Upper lobe of right lung (tissue), 1 donor: Measurements from ENCODE around the gene ITPRIPL1. TPM values are rescaled to one million over a fixed set of nuclear protein-coding genes. Genes with fewer than 3 reads are reported as not detected.

Experiments
- ATAC-seq: fragments of 200-7000 bp; cut with Tn5 transposase; one replicate; pipeline ENCODE4 v1.9.1; 2020; ENCODE audit warnings: mild to moderate bottlenecking, moderate library complexity
- DNase-seq: peaks from one replicate; pipeline ENCODE4 v3.0.0-alpha.2; 2020
- H3K27ac ChIP-seq: fragments of 200-600 bp; one replicate; pipeline ENCODE4 v1.8.0; 2022
- H3K27me3 ChIP-seq: fragments of 200-600 bp; one replicate; pipeline ENCODE4 v1.8.0; 2022; ENCODE audit warnings: mild to moderate bottlenecking
- H3K36me3 ChIP-seq: fragments of 200-600 bp; one replicate; pipeline ENCODE4 v1.8.0; 2022
- H3K4me1 ChIP-seq: fragments of 200-600 bp; one replicate; pipeline ENCODE4 v1.8.0; 2022
- H3K4me3 ChIP-seq: fragments of 200-600 bp; one replicate; pipeline ENCODE4 v1.8.0; 2022; ENCODE audit warnings: mild to moderate bottlenecking
- H3K9me3 ChIP-seq: fragments of 200-600 bp; one replicate; pipeline ENCODE4 v1.8.0; 2022
- intact Hi-C: fragments of 100-400 bp; cut with DNase I; formaldehyde crosslinking; loops from one replicate; pipeline ENCODE4 v1.11.0; 2022
- total RNA-seq: library from RNA; stranded (reverse); fragmentation: NEBNext Ultra II Directional; extraction: Animal tissue kit (Norgen Biotek cat#: 25700); gene quantifications from one replicate; pipeline ENCODE4 v1.2.1, GENCODE V29; 2021
- TF ChIP-seq, protein P1 (sequence below): fragments of 200-600 bp; IDR thresholded peaks from one replicate; pipeline ENCODE4 v1.8.0; 2022; ENCODE audit warnings: antibody characterized with exemption
- donor health status: DM: no; HTN: yes; CAD: no; lungs with severe emphysema.

ITPRIPL1 gene
- total RNA-seq, 1 donor from 2014 or later: 1.3 TPM

GRCh38 chr2:96308248-96308647 lies 16.9 kb upstream of the ITPRIPL1 start:
- H3K4me3 ChIP-seq: no peak overlapping the region
- intact Hi-C loops: no loop called here
- DNase-seq (no peak), ATAC-seq (no peak)
- peaks cover 21% of the 10 kb centered on the region for H3K4me1 ChIP-seq
- H3K36me3 ChIP-seq: peaks cover 12% of the 10 kb centered on the region
- H3K27ac ChIP-seq: no peak overlapping the region
- H3K9me3 ChIP-seq: no peaks in the 10 kb centered on the region
- TF ChIP-seq, protein P1, sequence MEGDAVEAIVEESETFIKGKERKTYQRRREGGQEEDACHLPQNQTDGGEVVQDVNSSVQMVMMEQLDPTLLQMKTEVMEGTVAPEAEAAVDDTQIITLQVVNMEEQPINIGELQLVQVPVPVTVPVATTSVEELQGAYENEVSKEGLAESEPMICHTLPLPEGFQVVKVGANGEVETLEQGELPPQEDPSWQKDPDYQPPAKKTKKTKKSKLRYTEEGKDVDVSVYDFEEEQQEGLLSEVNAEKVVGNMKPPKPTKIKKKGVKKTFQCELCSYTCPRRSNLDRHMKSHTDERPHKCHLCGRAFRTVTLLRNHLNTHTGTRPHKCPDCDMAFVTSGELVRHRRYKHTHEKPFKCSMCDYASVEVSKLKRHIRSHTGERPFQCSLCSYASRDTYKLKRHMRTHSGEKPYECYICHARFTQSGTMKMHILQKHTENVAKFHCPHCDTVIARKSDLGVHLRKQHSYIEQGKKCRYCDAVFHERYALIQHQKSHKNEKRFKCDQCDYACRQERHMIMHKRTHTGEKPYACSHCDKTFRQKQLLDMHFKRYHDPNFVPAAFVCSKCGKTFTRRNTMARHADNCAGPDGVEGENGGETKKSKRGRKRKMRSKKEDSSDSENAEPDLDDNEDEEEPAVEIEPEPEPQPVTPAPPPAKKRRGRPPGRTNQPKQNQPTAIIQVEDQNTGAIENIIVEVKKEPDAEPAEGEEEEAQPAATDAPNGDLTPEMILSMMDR: no peak
- no peaks in the 10 kb centered on the region for H3K27me3 ChIP-seq

DNA sequence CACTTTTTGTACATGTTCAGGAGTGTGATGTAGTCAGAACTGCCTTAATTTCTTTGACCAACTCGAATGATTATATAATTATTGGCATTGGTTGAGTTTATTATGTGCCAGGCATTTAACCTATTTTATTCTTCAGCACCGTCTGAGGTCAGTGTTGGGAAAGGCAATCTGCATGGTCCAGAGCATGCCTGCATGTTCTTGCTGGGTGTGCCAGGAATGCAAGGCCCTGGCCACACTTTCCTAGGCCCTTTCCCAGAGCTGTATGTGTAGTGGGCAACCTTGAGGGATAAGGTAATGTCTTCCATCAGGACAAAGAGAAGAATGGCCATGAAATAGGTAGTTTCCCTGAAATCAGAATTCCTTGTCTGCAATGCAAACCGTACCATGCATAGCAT lies 10.1 kb upstream of the ITPRIPL1 start:
- DNase-seq (no peak), ATAC-seq (no peak)
- Histone ChIP-seq H3K4me1 (no peaks in the 10 kb centered on the region), H3K27ac (no peak overlapping the region), H3K27me3 (peaks cover 11% of the 10 kb centered on the region), H3K36me3 (no peaks in the 10 kb centered on the region), H3K4me3 (no peak overlapping the region), H3K9me3 (no peaks in the 10 kb centered on the region)
- TF ChIP-seq, protein P1: no peak
- intact Hi-C loops: no loop called here

- H3K4me1 ChIP-seq: no peaks in the 10 kb centered on the region
- H3K4me3 ChIP-seq: no peak overlapping the region
- intact Hi-C loops: no loop called here
- no peak overlapping the region for H3K27ac ChIP-seq
- H3K9me3 ChIP-seq: no peaks in the 10 kb centered on the region
- peaks cover 14% of the 10 kb centered on the region for H3K27me3 ChIP-seq
- TF ChIP-seq, protein P1: no peak
- no peak for ATAC-seq
- DNase-seq: no peak
- H3K36me3 ChIP-seq: no peaks in the 10 kb centered on the region
Observed at GRCh38 chr2:96315400-96316071, 9.6 kb upstream of the ITPRIPL1 start.

DNA sequence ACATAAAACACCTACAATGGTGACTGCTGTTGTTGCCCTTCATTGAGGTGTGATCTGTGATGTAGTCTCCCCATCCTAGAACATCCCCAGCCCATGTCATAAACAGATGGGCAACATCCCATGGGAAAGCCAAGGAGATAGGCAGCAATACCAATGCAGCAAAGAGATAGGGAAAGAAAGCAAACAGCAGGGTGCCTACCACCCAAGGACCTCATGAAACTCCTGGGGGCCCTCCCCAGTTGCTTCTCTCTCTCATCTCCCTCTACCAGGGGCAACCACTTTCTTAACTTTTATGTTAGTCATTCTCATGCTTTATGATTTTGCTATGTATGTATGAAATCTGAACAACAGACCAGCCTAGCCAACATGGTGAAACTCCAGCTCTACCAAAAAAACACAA lies 8.1 kb upstream of the ITPRIPL1 start:
- DNase-seq: no peak
- Histone ChIP-seq H3K4me1 (no peaks in the 10 kb centered on the region), H3K27me3 (peaks cover 16% of the 10 kb centered on the region), H3K4me3 (no peak overlapping the region), H3K9me3 (no peaks in the 10 kb centered on the region), H3K27ac (no peak overlapping the region), H3K36me3 (no peaks in the 10 kb centered on the region)
- intact Hi-C loops: no loop called here
- TF ChIP-seq, protein P1: no peak
- ATAC-seq: no peak

DNA sequence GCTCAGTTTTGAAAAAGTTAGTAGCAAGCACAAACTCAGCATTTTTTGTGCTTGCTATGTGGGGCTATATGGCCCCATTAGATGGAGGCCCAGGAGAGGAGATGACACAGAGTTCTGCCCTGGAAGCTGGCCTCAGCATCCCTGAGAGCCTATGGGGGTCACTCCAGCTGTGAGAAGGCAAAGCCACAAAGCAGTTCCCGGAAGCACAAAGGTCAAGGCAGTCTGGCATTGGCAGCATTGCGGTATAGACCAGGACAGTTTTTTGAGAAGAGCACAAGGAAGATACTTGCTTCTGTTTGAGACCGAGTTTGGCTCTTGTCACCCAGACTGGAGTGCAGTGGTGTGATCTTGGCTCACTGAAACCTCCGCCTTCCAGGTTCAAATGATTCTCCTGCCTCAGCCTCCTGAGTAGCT lies 7.5 kb upstream of the ITPRIPL1 start:
- H3K9me3 ChIP-seq: no peaks in the 10 kb centered on the region
- no peaks in the 10 kb centered on the region for H3K36me3 ChIP-seq
- DNase-seq (no peak), ATAC-seq (no peak)
- no peak overlapping the region for H3K4me3 ChIP-seq
- intact Hi-C loops: no loop called here
- peaks cover 22% of the 10 kb centered on the region for H3K27me3 ChIP-seq
- no peak overlapping the region for H3K27ac ChIP-seq
- H3K4me1 ChIP-seq: no peaks in the 10 kb centered on the region
- TF ChIP-seq, protein P1: no peak

GRCh38 chr2:96318723-96319122 lies 6.4 kb upstream of the ITPRIPL1 start:
- H3K4me1 ChIP-seq: no peaks in the 10 kb centered on the region
- ATAC-seq (no peak), DNase-seq (no peak)
- no peaks in the 10 kb centered on the region for H3K36me3 ChIP-seq
- TF ChIP-seq, protein P1: no peak
- H3K27ac ChIP-seq: no peak overlapping the region
- no peak overlapping the region for H3K4me3 ChIP-seq
- intact Hi-C loops: no loop called here
- peaks cover 31% of the 10 kb centered on the region for H3K27me3 ChIP-seq
- H3K9me3 ChIP-seq: no peaks in the 10 kb centered on the region
